Muscle of leg (tissue), 11 donors: Measurements from ENCODE around the gene ARV1. TPM values are rescaled to one million over a fixed set of nuclear protein-coding genes. Genes with fewer than 3 reads are reported as not detected.
A peak's percentile ranks its signal among the peaks of the same experiment; 100 is the strongest.

Experiments used
- DNase-seq: peaks from one replicate; pipeline ENCODE4 v3.0.0; 2013
- H3K27ac ChIP-seq: one replicate; pipeline ENCODE4 v1.5.1; 2013; ENCODE audit warnings: mild to moderate bottlenecking, low read length, control low read depth
- H3K27me3 ChIP-seq: one replicate; pipeline ENCODE4 v1.6.1; 2013; ENCODE audit warnings: low read length; ENCODE audit not compliant: control insufficient read depth, insufficient read depth
- H3K36me3 ChIP-seq: one replicate; pipeline ENCODE4 v1.6.1; 2013; ENCODE audit warnings: low read length; ENCODE audit not compliant: control insufficient read depth, insufficient read depth
- H3K4me1 ChIP-seq: one replicate; pipeline ENCODE4 v1.6.1; 2013; ENCODE audit warnings: low read length; ENCODE audit not compliant: control insufficient read depth, insufficient read depth
- H3K4me3 ChIP-seq: one replicate; pipeline ENCODE4 v1.5.1; 2013; ENCODE audit warnings: low read length, control low read depth
- H3K9me3 ChIP-seq: replicated peaks from 2 replicates; pipeline ENCODE4 v1.6.1; 2013; ENCODE audit warnings: low read depth, low read length; ENCODE audit not compliant: control insufficient read depth
- WGBS: methylation state at CpG from one replicate; pipeline ENCODE4 v1.1.5; 2013; ENCODE audit warnings: missing lambda C conversion rate; ENCODE audit not compliant: insufficient coverage; 5-methylcytosine and 5-hydroxymethylcytosine counted together
- polyA plus RNA-seq, 8 donors: library from polyadenylated mRNA; unstranded; fragments of 120-200 nt; gene quantifications; one replicate each; pipeline versions ENCODE4 v1.2.1 to v1.2.3, GENCODE V29; 2013; ENCODE audit warnings: inconsistent platforms in 1 of 8, low replicate concordance in 1 of 8; ENCODE audit not compliant: insufficient read length in 8 of 8, insufficient read depth in 1 of 8
- total RNA-seq: library from RNA; stranded (reverse); fragments of 120-200 nt; gene quantifications from one replicate; pipeline ENCODE4 v1.2.4, GENCODE V29; 2013

The ARV1 gene
- total and polyA plus RNA-seq, 9 donors: 11.8 to 17.6 (median 13.7) TPM

- DNase-seq: no peak
- Histone ChIP-seq H3K27ac (no peak overlapping the region), H3K36me3 (peaks cover 8% of the 10 kb centered on the region), H3K9me3 (no peaks in the 10 kb centered on the region), H3K4me3 (no peak overlapping the region), H3K27me3 (no peaks in the 10 kb centered on the region), H3K4me1 (peaks cover 14% of the 10 kb centered on the region)
- WGBS: no CpG with 5 or more reads among the region's 1 CpG
These were observed 6.0 kb upstream of the ARV1 start for GRCh38 chr1:230972855-230973271.

GRCh38 chr1:230975636-230976035 lies 3.3 kb upstream of the ARV1 start:
- H3K27ac ChIP-seq: peak overlapping the region; percentile 44
- H3K36me3 ChIP-seq: peaks cover 8% of the 10 kb centered on the region
- no peaks in the 10 kb centered on the region for H3K9me3 ChIP-seq
- no peak overlapping the region for H3K4me3 ChIP-seq
- WGBS: 60% methylated on average over 1 of the region's 3 CpGs
- H3K27me3 ChIP-seq: no peaks in the 10 kb centered on the region
- peaks cover 16% of the 10 kb centered on the region for H3K4me1 ChIP-seq
- no peak for DNase-seq

- DNase-seq: no peak
- Histone ChIP-seq H3K9me3 (no peaks in the 10 kb centered on the region), H3K36me3 (peaks cover 11% of the 10 kb centered on the region), H3K27me3 (no peaks in the 10 kb centered on the region), H3K4me3 (no peak overlapping the region), H3K27ac (peak overlapping the region; percentile 44), H3K4me1 (peaks cover 16% of the 10 kb centered on the region)
- WGBS: 77% methylated on average over 2 of the region's 4 CpGs
These were observed 2.5 kb upstream of the ARV1 start for GRCh38 chr1:230976360-230976759.

- DNase-seq: peak; percentile 30
- peak overlapping the region; percentile 63 for H3K27ac ChIP-seq
- no peaks in the 10 kb centered on the region for H3K9me3 ChIP-seq
- H3K36me3 ChIP-seq: peaks cover 11% of the 10 kb centered on the region
- no peaks in the 10 kb centered on the region for H3K27me3 ChIP-seq
- 80% methylated on average over 1 of the region's 14 CpGs for WGBS
- peak overlapping the region; percentile 60 for H3K4me3 ChIP-seq
- H3K4me1 ChIP-seq: peaks cover 16% of the 10 kb centered on the region
These were observed 1.8 kb upstream of the ARV1 start for GRCh38 chr1:230976825-230977747.

GRCh38 chr1:230977761-230978490 lies 968 bp upstream of the ARV1 start:
- Histone ChIP-seq H3K9me3 (no peaks in the 10 kb centered on the region), H3K4me1 (peaks cover 16% of the 10 kb centered on the region), H3K27ac (peak overlapping the region; percentile 63), H3K36me3 (peaks cover 11% of the 10 kb centered on the region), H3K4me3 (peak overlapping the region; percentile 60), H3K27me3 (no peaks in the 10 kb centered on the region)
- under 1% methylated on average over 47 of the region's 52 CpGs for WGBS
- DNase-seq: peak; percentile 39

- Histone ChIP-seq H3K4me1 (peaks cover 16% of the 10 kb centered on the region), H3K36me3 (peaks cover 11% of the 10 kb centered on the region), H3K9me3 (no peaks in the 10 kb centered on the region), H3K4me3 (peak overlapping the region; percentile 74), H3K27me3 (no peaks in the 10 kb centered on the region), H3K27ac (peak overlapping the region; percentile 29)
- DNase-seq: no peak
- WGBS: 8% methylated on average over 2 of the region's 12 CpGs
These were observed 459 bp downstream of the ARV1 start for GRCh38 chr1:230979389-230979716.

GRCh38 chr1:230979952-230980351 lies 1.1 kb downstream of the ARV1 start:
- Histone ChIP-seq H3K27ac (no peak overlapping the region), H3K4me3 (peak overlapping the region; percentile 74), H3K27me3 (no peaks in the 10 kb centered on the region)

GRCh38 chr1:230982696-230983095 lies 3.8 kb downstream of the ARV1 start:
- Histone ChIP-seq H3K9me3 (no peaks in the 10 kb centered on the region), H3K4me3 (no peak overlapping the region), H3K27me3 (no peaks in the 10 kb centered on the region), H3K36me3 (peaks cover 7% of the 10 kb centered on the region), H3K27ac (no peak overlapping the region), H3K4me1 (peaks cover 4% of the 10 kb centered on the region)
- no peak for DNase-seq
- WGBS: 100% methylated on average over 3 of the region's 4 CpGs

More at GRCh38 chr1:230979952-230980351, 1.1 kb downstream of the ARV1 start:
- H3K36me3 ChIP-seq: peaks cover 11% of the 10 kb centered on the region
- H3K9me3 ChIP-seq: no peaks in the 10 kb centered on the region
- WGBS: 76% methylated on average over 4 of the region's 4 CpGs
- H3K4me1 ChIP-seq: peaks cover 16% of the 10 kb centered on the region
- DNase-seq: no peak

GRCh38 chr1:230983811-230984210 lies 4.9 kb downstream of the ARV1 start:
- DNase-seq: no peak
- no peaks in the 10 kb centered on the region for H3K9me3 ChIP-seq
- H3K27me3 ChIP-seq: no peaks in the 10 kb centered on the region
- H3K27ac ChIP-seq: no peak overlapping the region
- no peak overlapping the region for H3K4me3 ChIP-seq
- WGBS: 100% methylated on average over 1 of the region's 5 CpGs
- no peaks in the 10 kb centered on the region for H3K4me1 ChIP-seq
- peaks cover 7% of the 10 kb centered on the region for H3K36me3 ChIP-seq
